ENCODE data around the gene CSTF1.
A peak's percentile ranks its signal among the peaks of the same experiment; 100 is the strongest.
"Not testable (repeated sequence)": the region's sequence is repeated elsewhere in the genome, so short reads cannot be mapped to it uniquely, and the experiment has no call there.

The CSTF1 gene

DNA sequence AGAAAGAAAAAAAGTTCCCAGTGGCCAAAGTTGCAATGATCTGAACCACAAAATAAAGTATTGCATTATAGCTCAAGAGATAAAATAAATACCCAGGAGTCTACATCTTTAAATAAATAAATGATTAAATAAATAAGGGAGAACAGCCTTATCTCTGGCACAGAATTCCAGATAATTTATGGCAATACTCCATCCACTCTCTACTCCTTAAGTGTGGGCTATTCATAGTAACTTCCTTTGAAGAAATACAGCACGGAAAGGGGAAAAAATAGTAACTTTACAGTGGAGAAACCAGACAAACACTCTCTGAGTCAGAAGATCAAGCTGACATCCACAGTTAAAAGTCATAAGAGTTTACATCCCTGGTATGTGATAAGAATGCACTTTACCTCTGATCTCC lies 12.1 kb upstream of the CSTF1 start:
- intact Hi-C loops (cut with micrococcal nuclease): loop anchor here (1.0 kb wide), 1 partner anchor 12 kb away; the partner anchor contains the start of genes AURKA and CSTF1
- Mint-ChIP-seq H3K36me3 (ENCODE audit: low read depth) (peaks cover 26% of the 10 kb centered on the region), H3K9me3 (no peaks in the 10 kb centered on the region), H3K27ac (peak overlapping the region; percentile 69), H3K27me3 (no peaks in the 10 kb centered on the region), H3K4me3 (no peak overlapping the region), H3K4me1 (ENCODE audit: low read depth) (peaks cover 33% of the 10 kb centered on the region)

DNA sequence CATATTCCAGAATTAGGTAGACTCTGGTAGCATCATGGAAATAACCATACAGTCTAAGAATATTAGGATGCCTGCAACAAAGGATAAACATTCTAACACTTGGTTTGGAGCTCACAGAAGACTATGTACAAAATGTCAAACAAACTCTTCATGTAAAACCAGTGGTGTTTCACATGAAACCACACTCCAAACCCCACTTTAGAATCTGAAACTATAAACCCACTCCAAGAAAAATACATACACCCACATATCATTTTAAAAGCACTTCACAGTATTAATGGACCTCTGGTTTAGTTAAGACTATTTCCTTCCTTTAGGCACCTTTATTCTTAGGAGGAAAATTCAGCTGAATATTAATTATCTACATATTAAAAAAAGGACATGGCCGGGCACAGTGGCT lies 10.9 kb upstream of the CSTF1 start:
- Mint-ChIP-seq H3K27ac (peak overlapping the region; percentile 5), H3K4me3 (no peak overlapping the region), H3K9me3 (no peaks in the 10 kb centered on the region), H3K27me3 (no peaks in the 10 kb centered on the region), H3K36me3 (ENCODE audit: low read depth) (peaks cover 37% of the 10 kb centered on the region), H3K4me1 (ENCODE audit: low read depth) (peaks cover 21% of the 10 kb centered on the region)
- intact Hi-C loops (cut with micrococcal nuclease): no loop called here

DNA sequence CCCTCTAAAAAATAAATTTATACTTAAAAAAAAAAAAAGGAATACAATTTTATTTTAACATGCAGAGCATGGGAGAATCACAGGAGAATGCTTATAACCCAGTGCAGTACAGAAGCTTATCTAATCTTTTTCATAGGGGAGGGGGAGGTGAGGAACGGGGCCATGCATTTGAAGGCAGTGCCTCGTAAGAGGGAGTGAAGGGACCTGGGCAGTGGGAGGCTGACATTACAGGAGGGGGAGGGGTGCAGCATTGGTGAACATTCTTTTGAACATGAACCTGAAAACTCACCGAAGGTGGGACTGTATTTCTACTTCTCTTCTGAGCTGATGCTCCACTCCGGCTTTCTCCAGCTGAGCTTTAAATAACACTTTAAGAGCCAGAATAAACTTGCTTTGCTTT lies 9.7 kb upstream of the CSTF1 start:
- intact Hi-C loops (cut with micrococcal nuclease): no loop called here
- peaks cover 44% of the 10 kb centered on the region for H3K36me3 Mint-ChIP-seq (ENCODE audit: low read depth)
- H3K27me3 Mint-ChIP-seq: no peaks in the 10 kb centered on the region
- H3K4me1 Mint-ChIP-seq (ENCODE audit: low read depth): peaks cover 12% of the 10 kb centered on the region
- no peak overlapping the region for H3K27ac Mint-ChIP-seq
- H3K9me3 Mint-ChIP-seq: no peaks in the 10 kb centered on the region
- H3K4me3 Mint-ChIP-seq: no peak overlapping the region

DNA sequence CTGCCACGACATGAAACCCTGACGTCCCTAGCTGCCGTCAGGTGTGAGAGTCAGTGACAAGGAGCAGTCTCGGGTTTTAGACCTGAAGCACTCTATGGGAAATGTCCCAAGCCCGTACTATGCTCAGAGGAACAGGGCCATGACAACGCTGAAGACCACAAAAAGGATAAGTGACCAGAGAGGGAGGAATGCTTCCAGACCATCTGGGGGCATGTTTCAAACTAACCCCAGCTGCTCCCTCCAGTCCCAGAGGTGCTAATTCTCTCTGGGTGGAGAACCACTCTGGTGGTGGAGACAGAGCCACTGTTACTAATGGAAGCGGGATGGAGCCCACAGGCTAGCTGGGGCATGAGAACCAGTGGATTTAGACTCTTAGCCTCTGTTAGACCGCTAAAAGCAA lies 9.1 kb upstream of the CSTF1 start:
- H3K36me3 Mint-ChIP-seq (ENCODE audit: low read depth): peaks cover 48% of the 10 kb centered on the region
- peak overlapping the region; percentile 6 for H3K27ac Mint-ChIP-seq
- intact Hi-C loops (cut with micrococcal nuclease): no loop called here
- H3K4me3 Mint-ChIP-seq: no peak overlapping the region
- H3K9me3 Mint-ChIP-seq: no peaks in the 10 kb centered on the region
- H3K27me3 Mint-ChIP-seq: no peaks in the 10 kb centered on the region
- peaks cover 12% of the 10 kb centered on the region for H3K4me1 Mint-ChIP-seq (ENCODE audit: low read depth)

DNA sequence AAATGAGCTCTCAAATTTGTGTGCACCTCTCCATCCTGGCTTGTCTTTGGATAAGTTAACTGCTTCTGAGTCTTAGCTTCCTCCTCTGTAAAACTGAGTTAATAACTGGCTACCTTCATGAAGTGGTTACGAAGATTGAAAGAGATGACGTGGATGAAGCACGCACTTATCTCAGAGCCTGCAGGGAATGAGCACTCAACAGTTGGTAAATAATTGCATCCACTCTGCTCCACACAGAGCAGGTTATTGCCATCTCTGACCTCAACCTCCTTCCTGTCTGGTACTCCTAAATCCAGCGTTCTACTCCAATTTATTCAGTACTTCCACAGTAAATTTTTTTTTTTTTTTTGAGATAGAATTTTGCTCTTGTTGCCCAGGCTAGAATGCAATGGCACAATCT lies 7.3 kb upstream of the CSTF1 start:
- peaks cover 66% of the 10 kb centered on the region for H3K36me3 Mint-ChIP-seq (ENCODE audit: low read depth)
- no peak overlapping the region for H3K27ac Mint-ChIP-seq
- H3K9me3 Mint-ChIP-seq: no peaks in the 10 kb centered on the region
- no peak overlapping the region for H3K4me3 Mint-ChIP-seq
- peaks cover 10% of the 10 kb centered on the region for H3K4me1 Mint-ChIP-seq (ENCODE audit: low read depth)
- intact Hi-C loops (cut with micrococcal nuclease): no loop called here
- no peaks in the 10 kb centered on the region for H3K27me3 Mint-ChIP-seq

DNA sequence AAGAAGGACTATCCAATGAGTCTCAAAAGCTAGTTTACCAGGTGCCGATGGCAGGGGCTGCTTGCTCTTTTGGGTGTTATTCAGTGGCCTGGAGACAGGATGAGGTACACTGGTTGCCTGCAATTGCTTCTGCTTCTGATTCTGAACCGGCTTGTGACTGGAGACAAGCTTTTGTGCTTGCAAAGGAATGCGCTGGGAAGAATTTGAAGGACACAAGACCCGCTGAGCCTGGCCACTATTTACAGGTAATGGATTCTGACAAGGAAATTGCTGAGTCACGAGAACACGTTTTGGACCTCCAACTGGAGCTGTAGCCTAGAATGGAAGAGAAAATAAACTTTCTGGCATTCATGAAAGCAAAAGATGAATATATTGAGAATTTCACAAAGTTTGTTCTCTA lies 6.2 kb upstream of the CSTF1 start:
- Mint-ChIP-seq H3K27ac (no peak overlapping the region), H3K27me3 (no peaks in the 10 kb centered on the region), H3K4me3 (no peak overlapping the region), H3K4me1 (ENCODE audit: low read depth) (peaks cover 11% of the 10 kb centered on the region), H3K9me3 (no peaks in the 10 kb centered on the region), H3K36me3 (ENCODE audit: low read depth) (peaks cover 69% of the 10 kb centered on the region)
- intact Hi-C loops (cut with micrococcal nuclease): no loop called here

DNA sequence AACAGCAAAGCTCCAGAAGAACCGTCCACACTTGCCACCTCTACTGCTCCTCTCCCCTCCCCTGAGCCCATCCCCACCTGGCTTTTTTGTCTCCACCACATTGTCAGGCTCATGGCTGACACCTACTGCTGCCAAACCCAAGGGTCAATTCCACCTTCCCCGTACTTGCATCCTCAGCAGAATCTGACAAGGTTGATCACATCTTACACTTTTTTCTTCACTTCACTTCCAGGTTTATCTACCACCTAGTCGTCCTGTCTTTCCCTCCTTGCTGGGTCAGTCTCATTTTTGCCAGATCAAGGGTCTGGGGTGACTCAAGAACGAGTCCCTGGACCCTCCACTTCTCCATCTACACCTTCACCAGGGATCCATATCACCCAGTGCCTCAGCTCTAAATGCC lies 3.6 kb upstream of the CSTF1 start:
- H3K36me3 Mint-ChIP-seq (ENCODE audit: low read depth): peaks cover 50% of the 10 kb centered on the region

DNA sequence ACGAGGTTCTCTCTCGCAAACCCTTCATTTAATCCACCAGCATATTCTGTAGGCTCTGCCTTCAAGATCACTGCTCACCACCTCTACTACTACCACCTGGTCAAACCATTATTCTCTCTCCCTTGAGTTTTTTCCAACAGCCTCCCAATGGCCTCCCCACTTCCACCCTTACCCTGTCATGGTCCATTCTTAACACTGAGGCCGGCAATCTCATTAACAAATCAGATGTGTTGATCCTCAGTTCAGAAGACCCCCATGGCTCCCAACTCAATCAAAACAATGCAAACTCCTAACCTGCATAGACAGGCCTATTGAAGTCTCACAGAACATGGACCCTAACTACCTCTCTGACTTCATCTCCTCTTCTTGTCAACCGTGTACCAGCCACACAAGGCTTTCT lies 2.6 kb upstream of the CSTF1 start:
- peaks cover 18% of the 10 kb centered on the region for H3K4me1 Mint-ChIP-seq (ENCODE audit: low read depth)
- H3K27ac Mint-ChIP-seq: peak overlapping the region; percentile 7
- intact Hi-C loops (cut with micrococcal nuclease): loop anchor here (10.0 kb wide), 1 partner anchor 185 kb away; no protein-coding TSS in a partner anchor
- H3K9me3 Mint-ChIP-seq: no peaks in the 10 kb centered on the region
- H3K4me3 Mint-ChIP-seq: no peak overlapping the region
- peaks cover 48% of the 10 kb centered on the region for H3K36me3 Mint-ChIP-seq (ENCODE audit: low read depth)
- H3K27me3 Mint-ChIP-seq: no peaks in the 10 kb centered on the region

More for the DNA sequence above, 3.6 kb upstream of the CSTF1 start:
- Mint-ChIP-seq H3K4me1 (ENCODE audit: low read depth) (peaks cover 18% of the 10 kb centered on the region), H3K9me3 (no peaks in the 10 kb centered on the region), H3K4me3 (no peak overlapping the region), H3K27me3 (no peaks in the 10 kb centered on the region), H3K27ac (no peak overlapping the region)
- intact Hi-C loops (cut with micrococcal nuclease): no loop called here

DNA sequence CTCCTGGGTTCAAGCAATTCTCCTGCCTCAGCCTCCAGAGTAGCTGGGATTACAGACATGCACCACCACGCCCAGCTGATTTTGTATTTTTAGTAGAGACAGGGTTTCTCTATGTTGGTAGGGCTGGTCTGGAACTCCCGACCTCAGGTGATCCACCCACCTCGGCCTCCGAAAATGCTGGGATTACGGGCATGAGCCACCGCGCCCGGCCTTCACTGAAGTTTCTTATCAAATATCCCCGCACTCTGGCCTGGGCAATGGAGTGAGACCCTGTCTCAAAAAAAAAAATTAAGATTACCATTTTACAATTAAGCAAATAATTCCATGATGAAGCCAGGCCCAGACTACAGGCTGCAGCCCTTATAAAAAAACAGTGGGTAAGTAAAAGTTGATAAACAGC lies 2.0 kb upstream of the CSTF1 start:
- Mint-ChIP-seq H3K4me1 (ENCODE audit: low read depth) (peaks cover 18% of the 10 kb centered on the region), H3K36me3 (ENCODE audit: low read depth) (peaks cover 49% of the 10 kb centered on the region)
- H3K27me3 Mint-ChIP-seq, H3K27ac Mint-ChIP-seq, H3K4me3 Mint-ChIP-seq, H3K9me3 Mint-ChIP-seq: not testable (repeated sequence)
- intact Hi-C loops (cut with micrococcal nuclease): loop anchor here (10.0 kb wide), 1 partner anchor 184 kb away; no protein-coding TSS in a partner anchor

DNA sequence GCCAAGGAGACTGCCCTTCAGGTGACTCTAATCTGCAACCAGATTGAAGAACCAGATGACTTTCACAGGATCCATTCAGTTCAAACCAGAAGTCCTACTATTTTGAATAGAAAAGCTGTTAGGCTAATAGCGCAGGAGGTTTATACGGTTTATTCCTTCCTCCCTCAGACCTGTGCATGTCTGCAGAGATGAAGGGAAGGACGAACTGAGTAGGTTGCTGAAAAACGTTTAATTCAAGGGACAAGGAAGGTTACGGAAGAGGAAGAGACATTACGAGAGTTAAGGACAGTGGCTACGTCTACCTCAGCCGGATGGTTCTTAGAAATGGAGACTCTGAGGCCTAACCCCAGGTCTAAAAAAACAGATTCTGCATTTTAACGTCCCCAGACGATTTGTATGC lies 1.4 kb upstream of the CSTF1 start:
- Mint-ChIP-seq H3K4me3 (no peak overlapping the region), H3K27me3 (no peaks in the 10 kb centered on the region)

DNA sequence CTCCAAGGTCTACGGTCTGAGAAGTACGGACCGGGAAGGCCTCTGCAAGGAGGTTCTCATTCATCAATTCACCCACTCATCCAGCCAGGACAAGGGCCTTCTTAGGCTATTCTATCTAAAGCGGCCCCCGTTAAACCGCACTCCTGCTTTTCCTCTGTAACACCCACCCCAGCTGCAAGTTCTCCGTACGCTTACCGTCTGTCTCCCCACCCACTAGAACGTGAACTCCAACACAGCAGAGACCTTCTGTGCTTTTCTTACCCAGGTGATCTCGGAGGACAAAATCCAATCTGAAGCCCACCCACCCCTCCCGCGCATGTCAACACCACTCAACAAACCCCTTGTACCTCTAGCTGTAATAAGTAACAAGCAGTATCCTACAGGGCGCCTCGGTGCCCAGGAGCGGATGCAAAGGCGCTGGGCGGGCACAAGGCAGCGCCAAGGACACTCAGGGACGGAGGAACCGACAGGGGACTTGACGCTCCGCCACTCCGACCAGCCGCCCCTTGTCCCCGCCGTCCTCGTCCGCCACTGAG lies 781 bp upstream of the CSTF1 start:
- Mint-ChIP-seq H3K36me3 (ENCODE audit: low read depth) (peaks cover 47% of the 10 kb centered on the region), H3K27me3 (no peaks in the 10 kb centered on the region), H3K4me1 (ENCODE audit: low read depth) (peaks cover 18% of the 10 kb centered on the region), H3K9me3 (no peaks in the 10 kb centered on the region), H3K4me3 (no peak overlapping the region), H3K27ac (no peak overlapping the region)
- intact Hi-C loops (cut with micrococcal nuclease): loop anchor here (1.0 to 10.0 kb wide), 5 partner anchors 11 to 183 kb away; partner anchors contain the start of genes FAM210B and RTF2

More for the DNA sequence above, 1.4 kb upstream of the CSTF1 start:
- Mint-ChIP-seq H3K27ac (no peak overlapping the region), H3K36me3 (ENCODE audit: low read depth) (peaks cover 49% of the 10 kb centered on the region), H3K9me3 (no peaks in the 10 kb centered on the region), H3K4me1 (ENCODE audit: low read depth) (peaks cover 18% of the 10 kb centered on the region)
- intact Hi-C loops (cut with micrococcal nuclease): loop anchor here (10.0 kb wide), 1 partner anchor 184 kb away; no protein-coding TSS in a partner anchor

DNA sequence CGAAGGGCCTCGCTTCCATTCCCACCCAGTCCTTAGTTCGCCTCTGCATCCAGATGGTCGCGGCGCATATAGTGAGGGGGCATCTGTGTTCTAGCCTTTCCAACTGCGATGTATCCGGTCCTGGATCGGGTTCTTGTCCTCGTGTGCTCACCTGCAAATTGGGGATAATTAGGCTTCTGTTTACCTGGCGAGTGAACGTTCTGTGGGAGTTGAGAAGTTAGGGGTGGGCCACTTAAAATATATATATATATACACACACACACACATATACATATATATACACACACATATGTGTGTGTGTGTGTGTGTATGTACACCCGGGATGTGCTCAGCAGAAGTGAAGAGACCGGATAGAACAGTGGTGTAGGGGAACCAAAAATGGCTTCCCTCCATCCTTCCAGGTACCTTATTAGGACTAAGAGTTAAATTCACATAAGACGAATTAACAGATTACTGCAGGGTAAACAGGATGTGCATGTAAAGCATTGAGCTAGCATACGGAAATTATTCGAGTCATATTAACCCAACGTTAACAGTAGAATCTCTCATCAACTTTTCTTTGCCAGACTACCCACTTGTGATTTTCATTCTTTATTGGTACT lies 537 bp downstream of the CSTF1 start:
- Mint-ChIP-seq H3K4me3 (peak overlapping the region; percentile 48), H3K36me3 (ENCODE audit: low read depth) (peaks cover 54% of the 10 kb centered on the region), H3K9me3 (no peaks in the 10 kb centered on the region), H3K4me1 (ENCODE audit: low read depth) (peaks cover 18% of the 10 kb centered on the region), H3K27ac (no peak overlapping the region), H3K27me3 (no peaks in the 10 kb centered on the region)
- intact Hi-C loops (cut with micrococcal nuclease): loop anchor here (1.0 to 10.0 kb wide), 5 partner anchors 13 to 182 kb away; partner anchors contain the start of genes FAM210B and RTF2

DNA sequence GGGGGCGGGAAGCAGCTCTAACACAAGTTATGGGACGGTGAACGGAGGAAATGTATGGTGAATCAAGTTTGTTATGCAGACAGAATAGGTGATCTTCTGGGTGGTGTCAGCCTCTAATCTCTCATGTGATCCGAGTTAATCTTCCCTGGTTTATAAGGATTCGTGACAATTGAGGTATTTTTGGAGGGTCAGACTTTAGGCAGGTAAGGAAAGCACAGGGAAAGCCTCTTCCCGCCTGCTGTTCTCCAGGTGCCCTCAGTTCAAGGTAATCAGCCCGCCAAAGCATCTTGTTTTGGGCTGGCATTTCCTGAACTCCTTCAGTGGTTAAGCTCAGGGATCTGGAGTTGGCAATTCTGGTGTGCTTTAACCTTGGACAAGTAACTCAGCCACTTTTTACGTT lies 1.2 kb downstream of the CSTF1 start:
- Mint-ChIP-seq H3K27ac (no peak overlapping the region), H3K36me3 (ENCODE audit: low read depth) (peaks cover 54% of the 10 kb centered on the region), H3K9me3 (no peaks in the 10 kb centered on the region), H3K4me3 (peak overlapping the region; percentile 48), H3K27me3 (no peaks in the 10 kb centered on the region), H3K4me1 (ENCODE audit: low read depth) (peaks cover 18% of the 10 kb centered on the region)
- intact Hi-C loops (cut with micrococcal nuclease): loop anchor here (10.0 kb wide), 1 partner anchor 181 kb away; no protein-coding TSS in a partner anchor

DNA sequence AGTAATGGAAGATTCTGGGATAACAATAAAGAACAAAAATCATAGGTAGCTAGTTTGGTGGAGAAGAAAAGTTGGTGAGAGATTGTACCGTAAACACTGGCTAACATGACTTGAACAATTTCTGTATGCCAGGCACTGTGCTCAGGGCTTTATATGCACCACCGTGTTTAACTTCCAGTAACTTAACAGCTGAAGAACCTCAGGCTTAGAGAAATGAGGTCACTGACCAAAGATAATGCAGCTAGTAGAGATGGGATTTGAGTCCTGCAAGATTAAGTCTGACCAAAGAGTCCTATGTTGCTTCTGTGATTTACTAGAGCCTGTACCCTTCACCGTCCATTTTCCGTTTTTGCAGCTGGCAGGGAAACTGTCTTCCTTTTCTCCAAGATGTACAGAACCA lies 2.7 kb downstream of the CSTF1 start:
- no peaks in the 10 kb centered on the region for H3K27me3 Mint-ChIP-seq
- intact Hi-C loops (cut with micrococcal nuclease): loop anchor here (10.0 kb wide), 1 partner anchor 180 kb away; no protein-coding TSS in a partner anchor
- H3K4me3 Mint-ChIP-seq: no peak overlapping the region
- no peak overlapping the region for H3K27ac Mint-ChIP-seq
- peaks cover 48% of the 10 kb centered on the region for H3K36me3 Mint-ChIP-seq (ENCODE audit: low read depth)
- peaks cover 8% of the 10 kb centered on the region for H3K4me1 Mint-ChIP-seq (ENCODE audit: low read depth)
- H3K9me3 Mint-ChIP-seq: no peaks in the 10 kb centered on the region
